Transverse colon (tissue), 4 donors: ENCODE data around the gene KATNB1.

Experiments used
- CTCF ChIP-seq, 5 experiments: fragments of 200-600 bp in 3 of 5; fragments of 450-650 bp in 2 of 5; sonication (generic) in 3 of 5; IDR thresholded peaks; 1 replicate in 2 of 5; 2 replicates in 3 of 5; pipeline ENCODE4 v1.5.1; 2016 to 2017; ENCODE audit warnings: antibody characterized with exemption in 5 of 5, inconsistent platforms in 3 of 5, mild to moderate bottlenecking in 2 of 5, moderate library complexity in 1 of 5
- EP300 ChIP-seq: sonication (generic); formaldehyde crosslinking; IDR thresholded peaks from one replicate; pipeline ENCODE4 v1.6.1; 2017; ENCODE audit warnings: antibody characterized with exemption, low read depth
- POLR2A ChIP-seq: fragments of 450-650 bp; IDR thresholded peaks from one replicate; pipeline ENCODE4 v1.6.1; 2016; ENCODE audit warnings: antibody characterized with exemption, mild to moderate bottlenecking, moderate library complexity
- POLR2AphosphoS5 ChIP-seq, 3 donors: sonication (generic); formaldehyde crosslinking; IDR thresholded peaks; one replicate each; pipeline ENCODE4 v1.6.1; 2016; ENCODE audit warnings: antibody characterized with exemption in 3 of 3

DNA sequence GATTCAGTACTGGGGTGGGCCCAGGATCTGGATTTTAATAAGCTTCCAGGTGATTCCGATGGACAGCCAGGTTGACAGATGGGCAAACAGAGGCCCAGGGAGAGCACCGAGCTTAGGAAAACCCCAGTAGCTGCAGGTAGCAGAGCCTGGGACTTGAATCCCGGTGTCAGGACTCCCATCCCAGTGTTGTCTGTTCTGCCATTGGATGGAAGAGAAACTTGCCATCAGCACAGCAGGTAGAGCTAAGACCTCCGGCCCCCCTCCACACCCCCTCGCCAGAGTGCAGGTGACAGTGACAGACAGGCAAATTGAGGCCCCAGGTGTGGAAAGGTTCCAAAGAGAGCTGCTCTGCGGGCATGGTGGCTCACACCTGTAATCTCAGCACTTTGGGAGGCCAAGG, 12.4 kb downstream of the KATNB1 start:
- TF ChIP-seq CTCF (IDR thresholded peaks at IDR 0.05) (no peak), EP300 (no peak), POLR2A (no peak), POLR2AphosphoS5 (IDR thresholded peaks at IDR 0.05) (no peak)
